ENCODE data around the gene BDKRB2.

The BDKRB2 gene

DNA sequence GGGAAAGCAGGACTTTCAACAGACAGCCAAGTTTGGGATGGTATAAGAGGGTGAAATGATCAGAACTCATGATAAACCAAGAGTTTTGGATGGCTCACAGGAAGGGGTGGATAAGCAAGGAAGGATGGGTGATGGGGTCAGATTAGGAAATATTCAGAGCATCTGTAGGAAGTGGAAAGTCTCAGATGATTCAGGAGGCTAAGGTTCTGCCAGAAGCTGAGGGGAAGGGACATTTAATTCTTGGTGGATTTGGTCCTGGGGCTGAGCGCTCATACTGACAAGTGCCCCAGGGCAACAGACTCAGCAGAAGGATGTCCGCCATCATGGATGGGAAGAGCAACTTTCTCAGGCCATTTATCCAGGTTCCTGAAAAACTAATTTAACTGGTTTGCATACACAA is 28.4 kb upstream of the BDKRB2 start:
- no peak for DNase-seq (ENCODE audit: low read depth in 2 of 2, low spot score in 1 of 2)

DNA sequence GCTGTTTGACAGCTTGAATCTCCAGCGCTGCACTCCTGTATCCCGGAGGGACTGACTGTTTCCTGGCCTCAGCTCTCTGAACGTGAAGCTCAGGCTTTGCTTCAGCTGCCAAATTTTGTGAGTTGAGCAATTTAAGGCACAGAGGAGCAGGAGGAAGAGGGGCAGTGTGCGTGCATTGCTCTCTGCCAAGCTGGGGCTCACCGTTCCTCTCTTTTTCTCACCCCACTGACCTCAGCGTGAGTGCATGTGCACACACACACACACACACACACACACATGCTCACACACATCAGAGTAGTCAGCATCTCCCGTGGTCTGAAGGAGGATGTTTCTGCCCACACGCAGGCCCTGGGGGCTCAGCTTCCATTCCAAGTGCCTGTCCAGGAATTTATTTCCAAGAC is 27.8 kb upstream of the BDKRB2 start:
- no peak for DNase-seq (ENCODE audit: low read depth in 2 of 2, low spot score in 1 of 2)

DNA sequence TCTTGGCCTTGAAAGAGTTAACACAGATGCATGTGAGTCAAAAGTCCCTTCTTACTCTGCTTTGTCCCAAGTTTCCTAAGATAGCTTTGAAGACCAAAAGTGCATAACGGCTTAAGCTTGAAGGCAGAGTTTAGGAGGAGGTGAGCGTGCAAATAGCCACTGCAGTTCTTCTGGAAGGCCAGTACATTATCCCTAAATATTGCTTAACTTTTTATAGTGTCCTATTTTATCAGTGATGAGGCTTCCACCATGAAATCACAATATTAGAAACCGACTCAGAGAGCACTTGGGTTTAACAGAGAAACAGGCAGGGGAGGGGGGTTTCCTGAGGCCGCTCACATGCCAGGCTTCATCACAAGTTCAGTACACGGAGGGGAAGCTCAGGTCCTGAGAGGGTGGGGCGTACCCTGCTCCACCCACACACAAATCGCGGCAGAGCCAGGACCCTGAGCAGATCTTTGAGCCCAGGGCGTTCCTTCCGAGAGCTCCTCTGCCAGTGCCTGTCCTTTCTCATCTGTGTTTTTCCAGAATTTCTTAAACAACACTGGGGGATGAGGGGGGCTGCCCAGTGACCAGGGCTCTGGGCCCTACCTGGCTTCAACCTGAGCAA is 26.8 kb upstream of the BDKRB2 start:
- DNase-seq (ENCODE audit: low read depth in 2 of 2, low spot score in 1 of 2) = no peak

DNA sequence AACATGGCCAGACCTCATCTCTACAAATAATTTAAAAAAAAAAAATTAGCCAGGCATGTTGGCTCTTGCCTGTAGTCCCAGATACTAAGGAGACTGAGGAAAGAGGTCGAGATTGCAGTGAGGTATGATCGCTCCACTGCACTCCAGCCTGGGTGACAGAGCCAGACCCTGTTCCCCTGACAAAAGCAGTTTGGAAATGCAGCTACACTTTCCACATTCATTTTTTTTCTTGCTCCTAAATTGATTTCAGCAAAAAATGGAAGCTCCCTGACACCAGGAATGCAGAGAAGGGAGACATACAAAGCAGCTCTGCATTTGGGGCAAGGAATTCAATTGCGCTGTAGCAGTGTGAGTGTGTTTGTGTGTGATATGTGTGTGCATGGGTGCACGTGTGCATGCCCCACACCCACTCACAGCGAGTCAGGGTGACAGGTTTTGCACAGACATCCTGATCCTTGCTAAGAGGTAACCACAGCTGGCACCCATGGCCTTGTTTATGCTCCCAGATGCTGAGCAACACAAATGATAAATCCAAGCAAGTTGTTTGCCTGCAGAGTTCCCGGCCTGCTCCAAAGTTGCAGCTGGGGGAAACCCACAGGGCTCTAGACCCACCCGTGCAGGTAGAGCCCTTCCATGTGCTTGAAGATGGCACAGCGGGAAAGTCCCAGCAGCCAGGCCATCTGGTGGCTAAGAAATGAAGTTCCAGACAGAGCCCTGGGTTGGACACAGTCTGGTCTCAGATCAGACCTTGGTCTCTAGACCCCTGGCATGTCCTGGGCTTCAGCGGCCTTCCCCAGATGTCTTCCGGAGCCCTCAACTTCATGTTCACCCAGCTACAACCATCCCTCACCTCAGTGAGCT is 25.9 kb upstream of the BDKRB2 start:
- DNase-seq (ENCODE audit: low read depth in 2 of 2, low spot score in 1 of 2) = no peak

DNA sequence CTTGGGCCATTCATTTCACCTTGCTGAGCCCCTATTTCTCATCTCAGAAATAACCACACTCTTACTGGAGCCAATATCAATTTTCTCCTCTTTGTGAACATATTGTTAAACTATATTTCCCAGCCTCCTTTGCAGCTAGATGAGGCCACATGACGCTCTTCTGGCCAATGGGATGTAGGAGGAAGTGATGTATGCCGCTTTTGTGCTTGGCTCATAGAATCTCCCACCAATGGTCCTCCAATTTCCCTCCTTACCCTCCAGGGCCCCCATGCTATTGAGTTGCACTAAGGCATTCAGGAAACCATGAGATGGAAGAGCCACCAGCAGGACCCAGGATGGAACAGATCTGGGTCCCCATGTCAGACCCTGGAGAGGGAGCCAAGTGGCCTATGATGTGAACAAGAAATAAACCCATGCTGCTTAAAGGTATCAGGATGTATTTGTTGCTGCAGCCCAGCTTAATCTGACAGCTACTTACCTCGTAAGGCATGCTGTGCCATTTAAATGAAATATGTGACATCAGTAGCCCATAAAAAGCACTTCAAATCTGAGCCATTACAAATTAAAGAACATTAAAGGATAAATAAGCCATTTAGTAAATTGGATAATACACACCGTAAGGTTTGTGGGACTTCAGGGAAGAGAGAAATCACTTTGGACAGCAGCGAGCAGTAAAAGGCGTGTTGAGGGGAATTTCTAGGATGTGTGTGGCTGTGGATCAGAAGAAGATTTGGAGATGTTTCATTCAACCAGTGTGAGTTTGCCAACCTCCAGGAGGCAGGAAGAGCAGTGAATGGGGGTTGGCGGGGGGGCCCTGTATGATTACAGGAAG is 24.4 kb upstream of the BDKRB2 start:
- no peak for DNase-seq (ENCODE audit: low read depth in 2 of 2, low spot score in 1 of 2)

DNA sequence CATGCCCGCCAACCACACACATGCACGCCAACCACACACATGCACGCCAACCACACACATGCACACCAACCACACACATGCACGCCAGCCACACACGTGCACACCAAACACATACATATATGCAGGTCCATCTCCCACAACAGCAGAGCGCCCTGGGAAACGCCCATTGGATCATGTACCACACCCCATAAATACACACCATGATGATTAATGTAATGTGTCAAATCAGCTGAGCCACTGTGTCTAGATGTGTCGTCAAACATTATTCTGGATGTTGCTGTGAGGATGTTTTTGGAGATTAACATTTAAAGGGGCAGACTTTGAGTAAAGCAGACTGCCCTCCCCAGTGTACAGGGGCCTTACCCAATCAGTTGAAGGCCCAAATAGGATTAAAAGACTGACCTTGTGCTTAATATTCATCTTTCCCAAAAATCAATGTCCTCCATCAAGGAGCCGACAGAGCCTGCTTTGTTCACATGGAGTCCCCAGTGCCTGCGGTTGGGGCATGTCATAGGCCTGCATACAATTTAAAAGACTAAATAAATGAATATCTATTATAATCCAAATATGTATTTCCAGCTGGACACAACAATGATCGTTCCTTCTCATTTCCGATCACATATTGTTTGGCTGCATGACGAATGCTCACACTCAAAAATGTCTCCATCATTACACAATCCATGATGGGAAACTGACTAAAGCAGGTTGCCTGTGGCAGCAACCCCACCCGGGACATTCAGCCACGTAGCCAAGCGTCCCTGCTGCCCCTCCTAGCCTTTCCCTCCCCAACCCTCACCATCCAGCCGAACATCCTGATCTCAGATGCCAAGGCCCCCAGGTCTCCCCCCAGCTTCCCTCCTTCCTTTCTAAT is 23.2 kb upstream of the BDKRB2 start:
- DNase-seq (ENCODE audit: low read depth in 2 of 2, low spot score in 1 of 2) = no peak

DNA sequence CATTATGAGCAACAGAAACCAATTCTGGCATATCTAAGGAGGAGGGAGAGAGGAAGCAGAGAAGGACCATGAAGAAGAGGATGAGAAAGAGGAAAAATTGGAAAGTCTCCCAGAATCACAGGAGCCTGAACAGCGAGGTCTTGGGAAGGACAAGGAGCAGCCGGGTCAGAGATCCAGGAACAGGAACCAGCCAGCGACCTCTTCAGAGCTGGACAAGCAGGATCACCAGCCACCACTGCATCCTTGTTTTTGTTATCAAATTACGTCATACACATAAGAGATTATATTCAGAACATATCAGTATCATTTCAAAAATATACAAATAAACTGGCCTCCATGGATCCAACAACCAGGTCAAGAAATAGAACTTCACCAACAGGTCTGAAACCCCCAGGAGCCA is 22.1 kb upstream of the BDKRB2 start:
- no peak for DNase-seq (ENCODE audit: low read depth in 2 of 2, low spot score in 1 of 2)

DNA sequence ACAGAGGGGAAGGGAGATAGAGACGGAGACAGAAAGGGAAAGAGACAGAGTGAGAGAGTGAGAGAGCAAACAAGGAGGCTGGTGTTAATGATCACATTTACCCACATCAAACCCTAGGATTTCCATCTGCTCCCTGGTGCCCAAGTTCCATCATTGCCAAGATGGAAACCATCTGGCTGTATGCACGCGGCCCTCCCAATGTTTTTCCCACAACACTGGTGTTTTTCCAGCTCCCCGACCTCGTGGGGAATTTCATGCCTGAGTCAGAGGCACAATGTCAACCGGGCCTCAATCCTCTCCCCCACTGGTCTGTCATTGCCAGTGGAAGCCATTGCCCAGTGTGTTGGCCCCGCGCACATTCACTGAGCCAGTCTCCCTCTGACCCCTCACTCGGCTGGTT is 19.9 kb upstream of the BDKRB2 start:
- DNase-seq (ENCODE audit: low read depth in 2 of 2, low spot score in 1 of 2) = no peak

DNA sequence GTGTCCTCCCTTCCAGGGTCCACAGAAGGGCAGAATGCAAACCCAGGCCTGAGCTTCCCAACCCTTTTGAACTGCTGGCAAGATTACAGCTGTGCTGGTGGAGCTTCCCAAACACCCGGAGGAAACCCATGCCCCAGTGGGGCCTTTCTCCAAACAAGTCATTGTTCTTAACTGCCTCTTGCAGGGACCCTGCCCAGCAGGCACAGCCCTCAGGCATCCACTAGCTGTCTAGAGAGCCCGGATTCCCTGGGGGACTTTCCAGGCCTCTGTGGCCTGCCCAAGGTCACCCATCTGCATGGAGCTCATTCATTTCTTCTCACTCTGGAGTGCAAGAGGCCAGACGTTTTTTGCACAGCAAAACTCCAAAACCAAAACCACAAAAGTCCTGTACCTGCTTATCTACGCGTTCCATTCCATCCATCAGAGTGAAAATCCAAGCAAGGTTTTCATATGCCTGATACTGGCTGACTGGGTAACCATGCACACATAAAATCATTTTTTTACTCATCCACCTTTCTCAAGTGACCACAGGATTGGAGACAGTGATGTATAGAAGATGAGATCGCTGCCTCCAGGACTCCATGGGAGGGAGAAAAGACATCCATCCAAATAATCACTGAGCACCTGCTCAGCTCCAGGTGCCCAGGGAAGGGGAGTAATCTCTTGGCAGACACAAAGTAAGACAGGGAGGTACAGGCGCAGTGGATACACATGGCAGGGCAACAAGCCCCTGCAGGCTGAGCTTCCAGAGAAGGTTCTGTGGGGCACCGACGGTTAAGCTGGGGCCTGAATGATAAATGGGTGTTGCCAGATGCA is 17.2 kb upstream of the BDKRB2 start:
- DNase-seq (ENCODE audit: low read depth in 2 of 2, low spot score in 1 of 2) = no peak

DNA sequence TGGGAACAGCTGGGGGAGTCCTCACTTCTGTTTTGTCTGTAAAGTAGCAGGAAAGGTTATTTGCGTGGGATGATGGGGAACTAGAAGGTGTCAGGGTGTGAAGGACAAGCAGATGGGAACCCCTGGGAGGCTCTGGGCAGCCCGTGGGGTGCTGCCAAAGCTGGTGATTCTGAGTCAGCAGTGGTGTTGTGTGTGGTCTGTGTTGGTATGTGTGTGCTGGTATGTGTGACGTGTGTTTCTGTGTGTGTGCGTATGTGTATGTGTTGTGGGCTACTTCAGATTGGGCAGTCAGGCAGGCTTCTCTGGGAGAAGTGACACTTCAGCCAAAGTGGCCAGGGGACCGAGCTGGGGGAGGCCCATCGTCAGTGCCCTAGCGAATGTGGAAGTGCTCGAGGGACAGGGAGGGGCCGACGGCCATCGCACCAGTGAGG is 15.3 kb upstream of the BDKRB2 start:
- no peak for DNase-seq (ENCODE audit: low read depth in 2 of 2, low spot score in 1 of 2)

DNA sequence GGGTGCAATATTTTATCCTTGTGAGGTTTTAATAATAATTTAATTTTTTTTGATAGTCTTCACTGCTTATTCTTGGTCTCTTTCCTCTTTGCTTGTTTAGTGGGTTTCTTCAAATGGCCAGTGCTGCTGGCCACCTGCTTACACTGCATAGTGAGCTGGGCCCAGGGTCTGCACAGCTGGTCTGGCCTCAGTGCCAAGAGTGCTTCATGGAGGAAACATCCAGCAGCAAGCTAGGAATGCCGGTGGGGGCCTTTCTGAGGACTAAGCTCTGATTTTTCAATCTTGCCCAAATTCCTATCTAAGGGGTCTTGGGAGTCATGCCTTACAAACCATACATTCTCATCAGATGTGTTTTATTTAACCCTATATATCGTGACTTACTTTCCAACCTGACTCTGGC is 13.3 kb upstream of the BDKRB2 start:
- no peak for DNase-seq (ENCODE audit: low read depth in 2 of 2, low spot score in 1 of 2)

DNA sequence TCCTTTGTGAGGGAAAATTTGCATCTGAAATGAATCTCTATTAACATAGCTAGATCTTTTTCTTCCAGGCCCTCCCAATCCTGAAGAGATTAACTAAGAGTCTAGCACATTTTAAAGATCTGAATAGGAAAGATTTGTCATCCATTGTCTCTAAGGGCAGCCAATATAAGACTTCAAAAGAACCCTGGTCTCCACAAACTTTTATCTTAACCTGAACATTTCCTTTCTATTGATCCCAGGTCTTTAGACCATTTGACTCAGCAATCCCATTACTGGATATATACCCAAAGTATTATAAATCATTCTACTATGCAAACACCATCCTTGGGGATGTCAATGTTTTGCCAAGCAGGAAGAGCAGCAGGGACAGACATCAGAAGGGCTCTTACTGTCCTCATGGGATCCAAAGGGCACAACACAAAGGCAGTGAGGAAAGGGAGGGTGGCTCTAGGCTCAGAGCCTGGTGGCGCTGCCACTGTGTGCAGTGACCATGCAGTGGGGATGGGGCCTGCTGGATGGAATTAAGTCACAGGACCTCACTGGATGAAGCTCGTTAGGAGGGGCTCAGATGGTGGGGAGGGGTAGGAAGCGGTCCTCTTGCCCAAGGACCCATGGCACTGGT is 12.7 kb upstream of the BDKRB2 start:
- no peak for DNase-seq (ENCODE audit: low read depth in 2 of 2, low spot score in 1 of 2)

DNA sequence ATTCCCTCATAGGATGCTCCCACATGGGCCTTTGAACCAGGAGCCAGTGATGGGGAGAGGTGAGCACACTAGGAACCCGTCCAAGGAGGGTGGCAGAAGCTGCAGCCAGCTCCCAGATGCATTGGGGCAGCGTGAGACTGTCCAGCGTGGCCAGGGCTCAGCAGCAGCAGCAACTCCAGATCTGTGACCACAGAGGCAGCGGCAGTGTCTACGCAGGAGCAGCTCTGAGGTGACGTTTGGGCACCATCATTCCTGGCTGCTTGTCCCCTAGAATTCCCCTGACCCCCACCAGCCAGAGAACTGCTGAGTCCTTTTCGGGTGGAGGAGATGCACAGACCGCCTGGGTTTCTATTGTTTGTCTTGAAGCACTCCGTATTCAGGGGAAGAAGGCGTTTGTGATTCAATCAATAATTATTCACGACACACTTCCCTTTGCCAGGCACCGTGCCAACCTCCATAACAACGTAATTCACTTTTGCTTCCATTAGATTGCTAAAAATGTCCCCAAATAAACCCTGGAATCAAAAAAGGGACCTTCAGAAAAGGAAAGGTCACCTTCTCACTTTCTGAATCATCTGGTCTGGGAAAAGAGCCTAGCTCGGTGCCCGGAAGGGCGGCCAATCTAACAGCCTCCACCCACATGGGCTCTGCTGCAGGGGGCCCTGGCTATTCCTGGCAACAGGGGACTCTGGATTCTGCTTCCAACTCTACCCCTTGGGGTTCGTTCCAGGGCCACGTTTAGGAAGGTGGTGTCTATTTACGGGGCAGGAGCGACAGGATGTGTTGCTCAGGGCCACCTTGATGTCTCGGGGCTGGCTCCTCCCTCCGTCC is 11.4 kb upstream of the BDKRB2 start:
- DNase-seq (ENCODE audit: low read depth in 2 of 2, low spot score in 1 of 2) = no peak

DNA sequence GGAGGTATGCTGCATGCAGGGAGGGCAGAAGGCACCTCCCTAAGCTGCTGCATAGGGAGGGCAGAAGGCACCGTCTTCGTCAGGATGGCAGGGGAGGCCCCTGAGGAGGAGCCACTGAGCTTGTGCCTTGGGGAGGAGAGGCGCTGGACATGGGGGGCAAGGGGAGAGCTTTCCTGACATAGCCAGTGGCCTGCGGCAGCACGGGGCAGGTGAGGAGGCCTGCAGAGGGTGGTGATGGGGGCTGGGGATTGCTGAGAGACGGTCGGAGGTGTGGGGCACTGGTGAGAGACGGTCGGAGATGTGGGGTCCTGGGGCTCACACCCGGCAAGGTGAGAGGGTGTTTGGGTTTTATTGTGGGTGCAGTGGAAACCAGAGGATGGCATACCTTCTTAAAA is 10.4 kb upstream of the BDKRB2 start:
- no peak for DNase-seq (ENCODE audit: low read depth in 2 of 2, low spot score in 1 of 2)

DNA sequence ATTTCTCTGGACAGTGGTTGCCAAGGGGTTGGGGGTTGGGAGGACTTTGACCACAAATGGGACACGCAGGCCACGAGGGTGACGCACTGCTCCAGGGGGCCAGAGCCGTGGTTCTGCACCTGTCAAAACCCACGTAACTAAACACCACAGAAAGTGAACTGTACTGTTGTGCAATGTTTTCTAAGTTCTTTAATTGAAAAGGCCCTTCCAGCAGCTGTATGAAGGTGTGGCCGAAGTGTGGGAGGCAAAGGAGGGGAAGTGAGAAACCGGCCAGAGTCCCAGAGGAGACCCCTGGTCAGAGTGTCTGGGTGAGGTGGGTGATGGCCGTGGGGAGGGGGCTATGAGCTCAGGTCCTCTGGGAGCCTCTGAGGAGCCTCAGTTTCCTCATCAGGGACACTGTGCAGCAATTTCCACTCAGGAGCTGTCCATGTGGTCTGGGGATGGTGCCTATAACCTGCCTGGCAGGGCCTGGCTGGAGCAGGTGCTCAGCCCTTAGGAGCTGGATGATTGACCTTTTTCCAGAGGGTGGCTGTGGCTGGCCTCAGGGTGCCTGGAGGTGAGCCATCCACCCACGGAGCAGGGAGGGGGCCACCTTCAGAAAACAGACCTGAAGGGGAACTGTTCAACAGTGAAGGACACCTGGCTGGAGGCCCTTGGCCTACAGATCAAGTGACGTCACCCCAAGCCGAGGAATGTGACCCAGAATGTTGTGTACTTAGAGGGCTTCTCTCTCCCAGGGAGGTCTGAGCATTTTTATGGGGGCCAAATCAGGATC is 9.8 kb upstream of the BDKRB2 start:
- DNase-seq (ENCODE audit: low read depth in 2 of 2, low spot score in 1 of 2) = no peak

DNA sequence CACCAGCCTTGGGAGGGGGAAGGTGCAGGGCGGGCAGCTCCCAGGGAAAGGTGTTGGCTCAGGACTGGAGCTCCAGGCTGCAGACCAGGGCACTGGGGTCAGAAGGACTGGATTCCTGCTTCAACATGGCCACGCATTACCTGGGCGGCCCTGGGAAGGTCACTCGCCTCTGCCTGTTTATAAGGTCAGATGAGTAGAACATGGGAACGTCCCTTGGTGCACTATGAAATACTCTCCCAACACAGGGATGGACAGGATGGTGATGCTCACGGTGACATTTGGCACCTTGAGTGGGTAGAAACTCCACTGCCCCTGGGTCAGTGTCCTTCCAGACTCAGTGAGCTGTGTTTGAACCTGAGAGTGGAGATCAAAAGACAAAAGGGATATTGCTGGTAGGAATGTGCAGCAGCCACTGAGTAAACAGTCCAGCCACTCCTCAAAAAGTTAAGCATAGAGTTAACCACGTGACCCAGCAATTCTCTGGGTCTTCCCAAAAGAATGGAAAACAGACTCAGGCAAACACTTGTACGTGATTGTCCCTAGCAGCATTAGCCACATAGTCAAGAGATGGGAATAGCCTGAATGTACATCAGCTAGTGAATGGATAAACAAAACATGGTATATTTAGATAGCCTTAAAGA is 9.1 kb upstream of the BDKRB2 start:
- DNase-seq (ENCODE audit: low read depth in 2 of 2, low spot score in 1 of 2) = no peak

DNA sequence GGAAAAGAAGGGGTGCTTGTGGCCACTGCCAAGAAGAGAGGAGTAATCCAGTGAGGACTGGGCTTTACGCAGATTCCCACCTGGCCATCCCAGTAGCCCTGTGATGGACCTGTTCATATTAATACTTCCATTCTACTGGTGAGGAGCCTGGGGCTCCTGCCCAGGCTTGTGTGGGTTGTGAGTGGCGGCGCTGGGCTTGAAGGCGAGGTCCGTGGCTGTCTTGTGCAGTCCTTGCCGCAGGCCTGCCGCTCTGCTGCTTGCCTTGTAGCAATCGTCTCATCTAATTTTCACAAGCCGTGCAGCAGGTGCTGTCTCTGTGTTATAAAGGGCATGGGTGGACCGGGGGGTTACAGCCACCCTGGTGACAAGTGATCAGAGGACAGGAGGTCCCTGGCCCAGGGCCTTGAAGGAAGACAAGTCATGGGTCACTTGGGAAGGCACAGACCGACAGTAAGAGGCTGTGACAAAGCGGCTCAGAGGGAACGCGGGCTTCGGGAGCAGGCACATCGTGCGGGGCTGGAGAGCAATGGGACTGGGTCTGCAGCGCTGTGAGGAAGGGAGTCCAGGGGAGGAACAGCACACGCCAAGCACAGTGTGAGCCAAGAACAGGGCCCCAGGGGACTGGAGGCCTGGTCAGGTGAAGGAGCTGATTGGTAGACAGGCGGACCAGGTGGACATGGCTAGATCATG is 7.3 kb upstream of the BDKRB2 start:
- DNase-seq (ENCODE audit: low read depth in 2 of 2, low spot score in 1 of 2) = no peak
